H1 (cell line): Measurements from ENCODE around the gene RIF1. TPM values are rescaled to one million over a fixed set of nuclear protein-coding genes. Genes with fewer than 3 reads are reported as not detected.

Source experiments
- CTCF ChIA-PET: fragments of 300-600 bp; sonication (Branson Sonifier 250); formaldehyde crosslinking; loops from one replicate; lab custom pipeline; 2021; ENCODE audit not compliant: partially characterized antibody; lab: Charles Lee
- POLR2A ChIA-PET: fragments of 300-600 bp; sonication (Branson Sonifier 250); formaldehyde crosslinking; loops from one replicate; lab custom pipeline; 2021; ENCODE audit warnings: inconsistent platforms; ENCODE audit not compliant: partially characterized antibody; lab: Charles Lee
- DNase-seq, 2 experiments: peaks; one replicate each; pipeline versions ENCODE4 v3.0.0 to v3.0.0-alpha.2; 2010 to 2022; ENCODE audit warnings: low spot score in 2 of 2, low read depth in 1 of 2, mixed read lengths in 1 of 2
- FAIRE-seq: peaks from 2 replicates; lab custom pipeline; 2011; peaks lifted over from hg19 to GRCh38; lab: Jason Lieb, UNC
- H2AFZ ChIP-seq: 2 replicates; pipeline ENCODE4 v1.8.1; 2012; ENCODE audit warnings: low read length, inconsistent platforms
- H2AK5ac ChIP-seq: 2 replicates; pipeline ENCODE4 v1.6.1; 2013; ENCODE audit warnings: low read depth, low read length
- H2BK120ac ChIP-seq: replicated peaks from 2 replicates; pipeline ENCODE3; 2013; ENCODE audit warnings: low read depth, low read length, inconsistent platforms
- H2BK12ac ChIP-seq: 2 replicates; pipeline ENCODE4 v1.6.1; 2013; ENCODE audit warnings: low read depth, low read length
- H2BK15ac ChIP-seq: 2 replicates; pipeline ENCODE4 v1.6.1; 2013; ENCODE audit warnings: low read length
- H2BK20ac ChIP-seq: 2 replicates; pipeline ENCODE4 v1.6.1; 2013; ENCODE audit warnings: low read length
- H2BK5ac ChIP-seq: 2 replicates; pipeline ENCODE4 v1.6.1; 2013; ENCODE audit warnings: low read depth, low read length
- H3K14ac ChIP-seq: 2 replicates; pipeline ENCODE4 v1.6.1; 2013; ENCODE audit warnings: inconsistent platforms; ENCODE audit not compliant: insufficient read length
- H3K18ac ChIP-seq: 2 replicates; pipeline ENCODE4 v1.6.1; 2013; ENCODE audit warnings: low read length; ENCODE audit errors: extremely low read depth
- H3K23ac ChIP-seq: 2 replicates; pipeline ENCODE4 v1.6.1; 2013; ENCODE audit warnings: inconsistent platforms; ENCODE audit not compliant: insufficient read length
- H3K23me2 ChIP-seq: 2 replicates; pipeline ENCODE4 v1.6.1; 2013; ENCODE audit warnings: low read depth, low read length
- H3K27ac ChIP-seq: 2 replicates; pipeline ENCODE4 v1.6.1; 2011; ENCODE audit warnings: low read depth, low read length, inconsistent platforms
- H3K27me3 ChIP-seq, 4 experiments: replicated peaks in 1 of 4; 1 replicate in 1 of 4; 2 replicates in 3 of 4; pipeline versions ENCODE4 v1.6.1 to v1.8.1; 2011 to 2013; ENCODE audit warnings: low read length in 3 of 4, mild to moderate bottlenecking in 3 of 4, inconsistent platforms in 2 of 4, mixed read lengths in 2 of 4, moderate library complexity in 1 of 4; ENCODE audit not compliant: control insufficient read depth in 3 of 4, insufficient read depth in 3 of 4; ENCODE audit errors: extremely low read depth in 1 of 4
- H3K36me3 ChIP-seq, 4 experiments: 2 replicates each; pipeline versions ENCODE4 v1.6.1 to v1.8.1; 2011 to 2013; ENCODE audit warnings: mild to moderate bottlenecking in 4 of 4, low read length in 3 of 4, moderate library complexity in 2 of 4, control low read depth in 1 of 4, inconsistent platforms in 1 of 4; ENCODE audit not compliant: insufficient read depth in 4 of 4, control insufficient read depth in 2 of 4
- H3K4ac ChIP-seq: replicated peaks from 2 replicates; pipeline ENCODE3; 2013; ENCODE audit warnings: low read length, low read depth, mixed read lengths, inconsistent platforms; ENCODE audit not compliant: insufficient read length
- H3K4me1 ChIP-seq, 4 experiments: replicated peaks in 1 of 4; 1 replicate in 1 of 4; 2 replicates in 3 of 4; pipeline versions ENCODE4 v1.6.1 to v1.8.1; 2011 to 2013; ENCODE audit warnings: low read length in 3 of 4, inconsistent platforms in 2 of 4, mixed read lengths in 1 of 4; ENCODE audit not compliant: insufficient read depth in 4 of 4, control insufficient read depth in 3 of 4
- H3K4me2 ChIP-seq, 2 experiments: 2 replicates each; pipeline versions ENCODE4 v1.6.1 to v1.8.1; 2011 to 2013; ENCODE audit warnings: low read depth in 2 of 2, low read length in 2 of 2, control low read depth in 1 of 2, inconsistent platforms in 1 of 2, mild to moderate bottlenecking in 1 of 2; ENCODE audit not compliant: insufficient read depth in 1 of 2
- H3K4me3 ChIP-seq, 4 experiments: fragments of 200-600, 300-600 bp in 1 of 4; sonication (generic), shearing (Covaris generic), sonication (Bioruptor Twin) in 1 of 4; 2 replicates each; pipeline versions ENCODE4 v1.5.1 to v1.8.1; 2011 to 2016; ENCODE audit warnings: low read length in 4 of 4, low read depth in 3 of 4, control low read depth in 2 of 4, inconsistent platforms in 2 of 4, mild to moderate bottlenecking in 2 of 4, mixed read lengths in 1 of 4, moderate library complexity in 1 of 4; ENCODE audit not compliant: insufficient read depth in 2 of 4; ENCODE audit errors: extremely low read depth in 1 of 4
- H3K56ac ChIP-seq: replicated peaks from 2 replicates; pipeline ENCODE3; 2013; ENCODE audit warnings: low read depth, mild to moderate bottlenecking, mixed read lengths, low read length, inconsistent platforms; ENCODE audit not compliant: insufficient read length
- H3K79me1 ChIP-seq: 2 replicates; pipeline ENCODE4 v1.6.1; 2013; ENCODE audit warnings: low read depth, low read length, control low read depth
- H3K79me2 ChIP-seq, 2 experiments: 2 replicates each; pipeline versions ENCODE4 v1.6.1 to v1.8.1; 2012 to 2013; ENCODE audit warnings: low read length in 2 of 2, mild to moderate bottlenecking in 2 of 2, inconsistent platforms in 1 of 2; ENCODE audit not compliant: insufficient read depth in 2 of 2, control insufficient read depth in 1 of 2
- H3K9ac ChIP-seq, 4 experiments: replicated peaks in 1 of 4; 1 replicate in 1 of 4; 2 replicates in 3 of 4; pipeline versions ENCODE4 v1.6.1 to v1.8.1; 2011 to 2013; ENCODE audit warnings: low read depth in 3 of 4, low read length in 3 of 4, control low read depth in 2 of 4, mild to moderate bottlenecking in 2 of 4, moderate library complexity in 2 of 4, inconsistent platforms in 1 of 4; ENCODE audit errors: extremely low read depth in 1 of 4
- H3K9me3 ChIP-seq, 2 experiments: 2 replicates each; pipeline versions ENCODE4 v1.6.1 to v1.8.1; 2012 to 2013; ENCODE audit warnings: mild to moderate bottlenecking in 2 of 2, moderate library complexity in 2 of 2, control low read depth in 1 of 2, inconsistent platforms in 1 of 2, low read depth in 1 of 2, low read length in 1 of 2, mixed read lengths in 1 of 2; ENCODE audit not compliant: insufficient read depth in 2 of 2
- H4K20me1 ChIP-seq, 2 experiments: replicated peaks in 1 of 2; 2 replicates each; pipeline versions ENCODE3 to v1.8.1; 2011 to 2013; ENCODE audit warnings: inconsistent platforms in 2 of 2, low read length in 2 of 2, mild to moderate bottlenecking in 1 of 2; ENCODE audit not compliant: insufficient read depth in 2 of 2, control insufficient read depth in 1 of 2
- H4K5ac ChIP-seq: 2 replicates; pipeline ENCODE4 v1.6.1; 2013; ENCODE audit warnings: low read length, low read depth, mixed read lengths, inconsistent platforms; ENCODE audit not compliant: insufficient read length
- H4K8ac ChIP-seq: 2 replicates; pipeline ENCODE4 v1.8.0; 2013; ENCODE audit warnings: mild to moderate bottlenecking, moderate library complexity, low read length, inconsistent platforms; ENCODE audit not compliant: insufficient read depth; ENCODE audit errors: extremely low read depth
- H4K91ac ChIP-seq: replicated peaks from 2 replicates; pipeline ENCODE3; 2013; ENCODE audit warnings: low read length, mixed read lengths, inconsistent platforms; ENCODE audit not compliant: insufficient read length
- EZH2 ChIP-seq: fragments of 200-600 bp; sonication (generic); IDR thresholded peaks from 2 replicates; pipeline ENCODE4 v1.7.1; 2012; ENCODE audit warnings: low read depth, mild to moderate bottlenecking, moderate library complexity, low read length, inconsistent platforms; ENCODE audit not compliant: severe bottlenecking
- NANOG ChIP-seq: IDR thresholded peaks from 2 replicates; pipeline ENCODE4 v1.6.1; 2011; ENCODE audit warnings: low read length, low read depth, mild to moderate bottlenecking, inconsistent platforms; ENCODE audit not compliant: insufficient read depth, poor library complexity, severe bottlenecking
- NRF1 ChIP-seq: IDR thresholded peaks from 2 replicates; pipeline ENCODE4 v1.6.1; 2011; ENCODE audit warnings: mild to moderate bottlenecking, low read depth, low read length, improper control_type of control experiment
- SP1 ChIP-seq: IDR thresholded peaks from 2 replicates; pipeline ENCODE4 v1.6.1; 2011; ENCODE audit warnings: low read depth, low read length
- WGBS, 2 experiments: shearing (Covaris generic) in 1 of 2; methylation state at CpG; one replicate each; pipeline versions ENCODE4 v1.1.6 to v1.1.7; 2013 to 2015; ENCODE audit warnings: low lambda C conversion rate in 2 of 2, mixed read lengths in 2 of 2, inconsistent platforms in 1 of 2, low coverage in 1 of 2, missing lambda C conversion rate in 1 of 2; ENCODE audit not compliant: insufficient replicate concordance in 2 of 2, insufficient coverage in 1 of 2, insufficient read length in 1 of 2; ENCODE audit errors: extremely low coverage in 1 of 2, missing lambda C conversion rate in 1 of 2; 5-methylcytosine and 5-hydroxymethylcytosine counted together
- polyA plus RNA-seq, 7 experiments: library from polyadenylated mRNA; depleted of rRNA in 3 of 7; stranded (reverse) in 5 of 7; unstranded in 2 of 7; fragments of >200 nt in 5 of 7; fragments of 200-250 nt in 2 of 7; gene quantifications; 1 replicate in 5 of 7; 2 replicates in 1 of 7; 4 replicates in 1 of 7; pipeline versions ENCODE4 v1.2.1 to v1.2.3, GENCODE V29; 2011 to 2013; ENCODE audit warnings: missing spikeins in 2 of 7, mixed read lengths in 2 of 7
- total RNA-seq: library from RNA; stranded (reverse); fragmentation: NEBNext Ultra II Directional; extraction: Animal tissue kit (Norgen Biotek cat#: 25700); gene quantifications from 2 replicates; pipeline ENCODE4 v1.2.1, GENCODE V29; 2021

RIF1 gene
- total and polyA plus RNA-seq, 2 of the 8 experiments (the other 6 are each of a cell fraction or from before 2014, with no cell fraction given) = 9.5 to 104 TPM

DNA sequence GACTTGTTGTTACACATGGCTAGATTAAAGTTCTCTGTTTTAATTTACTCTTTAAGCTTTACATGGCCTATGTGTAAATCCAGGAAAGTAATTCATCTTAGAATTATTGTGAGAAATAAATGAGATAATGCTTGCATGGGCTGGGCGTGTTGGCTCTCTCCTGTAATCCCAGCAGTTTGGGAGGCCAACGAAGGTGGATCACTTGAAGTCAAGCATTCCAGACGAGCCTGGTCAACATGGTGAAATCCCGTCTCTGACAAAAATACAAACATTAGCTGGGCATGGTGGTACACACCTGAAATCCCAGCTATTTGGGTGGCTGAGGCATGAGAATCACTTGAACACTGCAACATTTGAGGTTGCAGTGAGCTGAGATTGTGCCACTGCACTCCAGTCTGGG is 4.3 kb upstream of the RIF1 start:
- Histone ChIP-seq H3K4me2 (no peak overlapping the region), H2BK15ac (no peak overlapping the region), H3K4me1 (peaks cover 0 to 3% (median 1%) of the 10 kb centered on the region in 4 experiments; a peak in 3 of 7 replicates), H3K79me1 (no peaks in the 10 kb centered on the region), H2AFZ (no peak overlapping the region), H3K9me3 (no peaks in the 10 kb centered on the region; a peak in 1 of 4 replicates), H2BK20ac (no peak overlapping the region), H4K20me1 (no peaks in the 10 kb centered on the region), H3K56ac (no peak overlapping the region), H3K23ac (no peak overlapping the region), H3K23me2 (no peaks in the 10 kb centered on the region), H3K14ac (no peak overlapping the region), H4K8ac (no peak overlapping the region), H3K36me3 (no peaks in the 10 kb centered on the region), H3K27ac (no peak overlapping the region), H2BK5ac (no peak overlapping the region), H3K4ac (no peak overlapping the region), H3K27me3 (no peaks in the 10 kb centered on the region), H3K9ac (no peak overlapping the region), H4K5ac (no peak overlapping the region), H4K91ac (no peak overlapping the region), H3K79me2 (peaks cover 0 to 4% of the 10 kb centered on the region in 2 experiments; a peak in 3 of 4 replicates), H2BK120ac (no peak overlapping the region), H2BK12ac (no peak overlapping the region), H3K4me3 (no peak overlapping the region), H2AK5ac (no peak overlapping the region), H3K18ac (no peak overlapping the region)
- whole genome bisulfite sequencing, 2 experiments = 84% methylated on average over 4 of the region's 4 CpGs; no CpG with 5 or more reads in 1 of the 2 experiments
- POLR2A ChIA-PET = no interaction called here
- no peak for TF ChIP-seq NRF1
- TF ChIP-seq EZH2 = no peak
- TF ChIP-seq SP1 = no peak
- TF ChIP-seq NANOG = no peak
- FAIRE-seq = no peak
- no peak for DNase-seq
- CTCF ChIA-PET = interaction anchor here (0.6 kb wide), 1 partner anchor 43 kb away, joined by 3 read pairs; no protein-coding TSS in a partner anchor
